GM18502 (cell line): ENCODE results near the gene ITGB8.
"Not testable (repeated sequence)": the region's sequence is repeated elsewhere in the genome, so short reads cannot be mapped to it uniquely, and the experiment has no call there.

Experiments
- ATAC-seq: cut with Tn5 transposase; IDR thresholded peaks from one replicate; pipeline ENCODE4 v1.9.1; 2021; ENCODE audit warnings: mild to moderate bottlenecking; ENCODE audit not compliant: unreplicated experiment, poor library complexity

ITGB8 gene

DNA sequence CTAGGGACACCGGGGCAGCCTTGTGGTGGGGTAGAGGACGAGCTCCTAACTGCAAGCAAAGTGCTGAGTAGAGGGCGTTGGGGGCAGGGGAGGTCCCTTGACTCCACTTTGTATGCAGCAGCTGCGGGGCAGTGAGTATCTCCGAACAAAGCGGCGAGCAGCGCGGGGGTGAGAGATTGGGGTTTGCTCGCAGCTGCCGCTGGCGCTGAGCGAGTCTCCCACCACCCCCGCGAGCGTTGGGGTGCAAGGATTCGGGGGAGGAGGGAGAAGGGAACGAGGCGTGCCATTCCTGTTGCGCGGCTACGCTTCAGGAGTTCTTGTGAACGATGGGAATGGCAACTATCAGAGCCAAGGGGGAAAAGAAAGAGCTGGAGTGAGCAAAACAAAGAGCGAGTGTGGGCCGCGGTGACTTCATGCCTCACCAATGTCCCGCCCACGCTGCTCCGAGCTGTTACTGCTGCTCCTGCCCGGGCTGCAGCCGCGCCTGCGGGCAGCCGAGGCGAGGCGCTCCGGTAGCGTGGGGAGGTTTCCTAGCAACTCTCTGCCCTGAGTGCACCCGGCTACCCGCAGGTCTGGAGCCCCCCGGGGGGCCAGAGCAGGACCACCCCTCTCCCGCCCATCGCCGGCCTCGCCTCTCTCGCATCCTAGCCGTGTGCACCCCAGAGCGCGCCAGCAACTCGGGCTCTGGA is at the start of gene ITGB8:
TSS of gene ITGB8 (plus strand) at position 662 of the 689 bp plus-strand sequence. CDS start 907 bp downstream, outside the sequence.
- peak; percentile 74 for ATAC-seq

DNA sequence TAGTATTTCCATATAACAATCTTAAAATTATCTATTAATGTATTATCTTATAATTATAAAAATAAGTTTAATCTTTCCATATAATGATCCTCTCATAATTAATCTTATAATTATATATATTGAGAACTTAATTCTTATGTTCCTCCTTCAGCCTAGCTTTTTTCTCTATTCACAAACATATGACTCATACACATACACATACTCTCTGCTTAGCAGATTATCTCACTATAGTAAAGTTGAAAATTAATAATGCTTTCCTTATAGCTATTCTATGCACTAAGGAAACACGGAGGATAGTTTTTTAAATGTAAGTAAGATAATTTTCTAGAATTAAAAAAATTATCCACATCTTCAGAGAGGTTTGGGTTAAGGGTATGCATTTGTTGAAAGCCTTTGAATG is 47.7 kb upstream of the ITGB8 start:
- no peak for ATAC-seq

DNA sequence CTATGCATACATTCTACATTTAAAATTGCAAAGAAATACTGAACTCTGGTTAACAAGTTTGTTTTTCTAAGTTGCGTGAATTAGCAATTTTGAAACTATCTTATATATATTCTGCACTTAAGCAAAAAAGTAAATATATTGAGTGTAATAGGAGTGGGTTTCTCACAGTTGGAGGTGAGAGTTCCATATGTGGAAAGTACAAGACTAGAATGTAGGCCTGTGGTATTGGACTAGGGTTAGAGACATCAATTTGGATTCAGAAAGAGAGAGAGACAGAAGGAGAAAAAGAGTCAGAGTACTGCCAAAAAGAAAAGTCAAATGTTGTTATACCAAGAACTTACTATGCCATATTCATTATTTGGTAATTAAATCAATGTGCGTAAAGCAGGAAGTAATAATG is 47.3 kb upstream of the ITGB8 start:
- no peak for ATAC-seq

DNA sequence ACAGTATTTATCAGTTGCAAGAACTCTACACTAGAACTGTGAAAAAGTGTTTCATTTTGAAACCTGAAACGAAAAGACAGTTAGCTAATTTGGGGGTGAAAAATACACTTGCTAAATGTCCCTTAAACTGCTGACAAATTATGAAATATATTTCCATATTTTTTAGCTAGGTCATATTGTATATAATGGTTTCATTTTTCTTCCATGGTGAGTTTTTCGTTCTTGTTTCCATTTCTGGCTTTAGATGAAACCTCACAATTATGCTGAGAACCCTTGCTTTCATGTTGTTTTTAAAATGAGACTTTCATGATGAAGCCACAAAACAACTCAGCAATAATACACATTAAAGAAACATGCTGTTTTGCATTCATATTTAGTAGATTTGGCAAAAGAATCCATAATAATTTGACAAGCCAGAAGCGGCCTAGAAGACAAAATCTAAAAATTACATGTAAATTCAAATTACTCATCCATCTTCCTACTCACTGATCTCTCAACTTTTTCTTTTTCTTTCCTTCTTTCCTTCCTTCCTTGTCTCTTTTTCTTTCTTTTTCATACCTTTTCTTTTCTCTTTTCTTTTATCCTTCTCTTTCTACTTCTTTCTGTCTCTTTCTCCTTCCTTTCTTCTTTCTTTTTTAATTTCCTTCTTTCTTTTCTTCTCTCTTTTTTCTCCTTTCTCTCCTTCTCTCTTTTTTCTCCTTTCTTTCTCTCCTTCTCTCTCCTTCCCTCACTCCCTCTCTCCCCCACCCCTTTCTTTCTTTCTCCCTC is 46.5 kb upstream of the ITGB8 start:
- peak; percentile 66 for ATAC-seq

- no peak for ATAC-seq
Measured at GRCh38 chr7:20284771-20285143, 45.9 kb upstream of the ITGB8 start.

GRCh38 chr7:20287317-20287716 is 43.4 kb upstream of the ITGB8 start:
- no peak for ATAC-seq

GRCh38 chr7:20288036-20288435 is 42.7 kb upstream of the ITGB8 start:
- ATAC-seq: no peak

DNA sequence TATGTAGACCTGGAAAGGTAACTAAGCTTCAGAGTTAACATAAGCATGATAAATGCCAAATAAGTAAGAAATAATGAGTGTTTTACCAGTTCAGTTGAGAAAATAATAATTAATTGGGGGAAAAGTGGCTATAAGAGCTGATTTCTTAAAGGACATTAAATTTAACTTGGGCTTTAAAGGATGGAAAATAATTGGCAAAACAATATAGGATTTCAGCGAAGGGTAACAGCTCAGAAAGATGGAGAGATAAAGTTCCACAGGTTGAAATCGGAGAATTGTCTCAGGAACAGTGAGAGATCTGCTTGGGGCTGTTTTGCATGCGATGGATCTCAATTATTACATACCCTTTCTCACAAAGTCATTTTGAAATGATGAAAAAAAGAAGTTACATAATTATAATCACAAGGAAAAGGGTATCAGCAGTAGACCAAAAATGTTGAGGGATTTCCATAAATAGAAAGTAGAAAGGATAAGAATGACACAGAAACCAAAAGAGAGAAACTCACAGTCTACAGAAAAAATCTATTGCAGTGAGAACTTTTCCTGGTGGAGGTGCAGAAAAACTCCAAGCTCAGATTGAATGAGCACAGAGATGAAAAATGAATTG is 40.1 kb upstream of the ITGB8 start:
- ATAC-seq: no peak

DNA sequence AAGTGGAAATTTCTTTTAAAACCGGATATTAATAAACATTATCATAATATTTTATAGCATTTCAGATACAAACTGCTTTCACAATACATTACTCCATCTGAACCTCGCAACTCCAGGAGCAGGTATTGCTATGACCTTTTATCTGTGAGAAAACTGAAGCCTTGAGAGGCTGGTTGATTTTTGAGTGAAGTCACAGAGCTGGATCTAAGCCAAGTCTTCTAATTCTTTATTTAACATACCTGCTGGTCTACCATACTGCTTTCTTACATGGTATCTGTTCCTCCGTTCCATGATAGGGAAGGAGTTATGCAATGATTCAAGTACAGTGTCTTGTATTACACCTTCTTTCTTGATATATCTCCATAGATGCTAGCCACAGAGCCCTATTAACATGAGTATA is 37.4 kb upstream of the ITGB8 start:
- no peak for ATAC-seq

DNA sequence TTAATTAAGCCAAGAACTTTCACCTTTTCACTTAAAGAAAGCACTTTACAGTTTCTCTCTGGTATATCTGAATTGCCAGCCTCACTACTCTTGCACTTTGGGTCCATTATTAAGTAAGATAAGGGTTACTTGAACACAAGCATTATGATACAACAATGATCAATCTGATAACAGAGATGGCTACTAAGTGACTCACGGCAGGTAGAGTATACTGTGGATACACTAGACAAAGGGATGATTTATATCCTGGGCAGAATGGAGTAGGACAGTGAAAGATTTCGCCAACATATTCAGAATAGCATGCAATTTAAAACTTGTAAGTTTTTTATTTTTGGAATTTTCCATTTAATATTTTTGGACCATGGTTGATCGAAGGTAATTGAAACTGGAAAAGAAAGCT is 34.3 kb upstream of the ITGB8 start:
- no peak for ATAC-seq

DNA sequence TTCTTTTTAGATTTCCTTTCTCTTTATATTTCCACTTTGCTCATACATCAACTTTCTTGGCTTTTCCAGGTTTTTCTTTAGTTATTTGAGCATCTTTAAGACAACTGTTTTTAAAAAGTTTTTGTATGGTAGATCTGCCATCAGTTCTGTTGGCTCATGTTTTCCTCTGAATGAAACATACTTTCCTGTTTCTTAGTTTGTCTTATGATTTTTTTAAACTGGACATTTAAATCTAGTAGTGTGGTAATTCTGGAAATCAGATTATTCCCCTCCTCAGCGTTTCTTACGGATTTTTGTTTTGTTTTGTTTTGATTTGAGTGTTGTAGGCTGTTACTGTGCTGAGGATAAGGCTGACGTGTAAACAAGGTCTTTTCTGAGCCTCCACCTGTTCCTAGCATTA is 33.8 kb upstream of the ITGB8 start:
- no peak for ATAC-seq

DNA sequence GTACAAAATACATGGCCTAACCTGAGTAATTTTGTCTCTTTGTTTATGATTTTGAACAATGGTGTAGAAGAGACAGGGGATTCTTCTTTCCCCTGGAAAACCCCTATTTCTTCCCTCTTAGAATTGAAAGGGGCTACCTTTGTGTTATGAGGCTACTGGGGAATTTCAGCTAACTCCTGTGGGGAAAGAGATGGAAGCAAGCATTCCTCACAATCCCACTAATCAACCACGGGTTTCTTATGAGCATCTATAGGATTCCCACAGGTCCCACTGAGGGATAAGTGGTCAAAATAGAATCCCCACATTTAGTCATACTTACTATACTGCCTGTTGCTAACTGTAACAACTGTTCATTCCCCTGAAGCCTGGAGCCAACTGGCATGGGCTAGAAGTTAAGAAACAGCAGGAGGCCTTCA is 32.2 kb upstream of the ITGB8 start:
- ATAC-seq: peak; percentile 36

DNA sequence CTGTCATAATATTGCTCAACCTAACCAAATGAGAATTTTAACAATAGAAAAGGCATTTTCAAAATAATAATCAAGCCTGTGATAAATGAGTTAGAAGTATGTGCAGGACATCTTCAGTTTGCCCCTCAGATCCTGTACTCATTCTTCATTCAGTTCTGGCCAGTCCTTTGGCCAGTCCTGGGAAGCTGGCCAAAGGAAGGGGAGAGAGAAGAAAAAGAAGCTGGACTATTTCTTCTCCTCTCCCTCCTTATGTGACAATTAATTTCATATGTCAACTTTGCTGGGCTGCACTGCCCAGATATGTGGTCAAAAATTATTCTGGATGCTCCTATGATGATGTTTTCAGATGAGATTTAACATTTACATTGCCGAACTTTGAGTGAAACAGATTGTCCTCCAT is 31.6 kb upstream of the ITGB8 start:
- no peak for ATAC-seq

- peak; percentile 74 for ATAC-seq
Measured at GRCh38 chr7:20299647-20300312, 30.9 kb upstream of the ITGB8 start.

- peak; percentile 44 for ATAC-seq
Measured at GRCh38 chr7:20301311-20301939, 29.3 kb upstream of the ITGB8 start.

DNA sequence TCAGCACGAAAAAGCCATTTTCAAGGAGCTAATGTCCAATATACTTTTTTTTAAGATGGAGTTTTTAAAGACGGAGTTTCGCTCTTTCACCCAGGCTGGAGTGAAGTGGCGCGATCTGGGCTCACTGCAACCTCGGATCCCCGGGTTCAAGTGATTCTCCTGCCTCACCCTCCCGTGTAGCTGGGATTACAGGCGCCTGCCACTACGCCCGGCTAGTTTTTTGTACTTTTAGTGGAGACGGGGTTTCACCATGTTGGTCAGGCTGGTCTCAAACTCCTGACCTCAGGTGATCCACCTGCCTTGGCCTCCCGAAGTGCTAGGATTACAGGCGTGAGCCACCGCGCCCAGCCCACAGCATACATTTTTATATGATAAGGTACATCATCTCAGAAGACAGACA is 28.4 kb upstream of the ITGB8 start:
- ATAC-seq: not testable (repeated sequence)

DNA sequence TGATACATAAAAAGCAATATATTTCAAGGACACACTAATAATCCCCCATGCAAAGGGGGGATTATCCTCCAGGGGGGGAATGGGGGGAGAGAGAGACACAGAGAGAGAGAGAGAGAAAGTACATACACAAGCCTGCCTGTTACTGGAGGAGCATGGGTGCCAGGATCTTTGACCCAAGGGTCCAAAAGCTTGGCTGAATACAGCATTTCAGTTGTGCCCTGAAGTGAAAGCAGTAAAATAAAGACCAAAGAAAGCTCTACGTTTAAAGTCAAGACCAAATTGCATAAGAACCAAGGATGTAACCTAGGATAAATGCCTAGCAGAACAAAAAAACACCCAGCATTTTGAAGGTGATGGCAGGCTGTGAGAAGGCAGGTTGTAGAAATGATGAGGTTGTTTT is 27.8 kb upstream of the ITGB8 start:
- ATAC-seq: no peak

DNA sequence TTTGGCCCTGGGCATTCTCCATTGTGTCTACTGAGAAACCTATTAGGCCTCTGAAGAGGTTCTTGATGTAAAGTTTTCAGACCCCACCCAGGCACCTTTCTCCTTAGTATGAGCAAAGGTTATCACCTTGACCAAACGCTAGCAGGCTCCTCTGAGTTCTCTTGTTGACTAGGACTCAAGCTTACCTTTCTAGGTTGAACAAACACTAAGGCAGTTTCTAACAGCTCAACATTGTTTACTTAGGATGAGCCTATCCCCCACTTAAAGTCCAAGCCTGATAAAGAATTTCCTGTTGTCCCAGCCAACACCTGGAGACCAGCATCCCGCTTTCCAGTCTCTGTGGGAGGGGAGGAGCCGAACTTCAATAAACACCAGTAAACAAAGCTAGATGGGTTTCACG is 26.3 kb upstream of the ITGB8 start:
- no peak for ATAC-seq

- ATAC-seq: no peak
Measured at GRCh38 chr7:20305726-20306125, 25.0 kb upstream of the ITGB8 start.

- no peak for ATAC-seq
Measured at GRCh38 chr7:20306180-20306946, 24.3 kb upstream of the ITGB8 start.
